Rectal smooth muscle tissue (tissue), 1 donor: ENCODE measurements around the gene HIPK4.

Source experiments
- H3K27ac ChIP-seq: one replicate; pipeline ENCODE4 v1.7.0; 2013; ENCODE audit warnings: low read depth, low read length, inconsistent platforms
- H3K27me3 ChIP-seq: one replicate; pipeline ENCODE4 v1.7.0; 2013; ENCODE audit warnings: low read length; ENCODE audit not compliant: control insufficient read depth, insufficient read depth
- H3K36me3 ChIP-seq: one replicate; pipeline ENCODE4 v1.7.0; 2013; ENCODE audit warnings: low read length; ENCODE audit not compliant: control insufficient read depth, insufficient read depth
- H3K4me1 ChIP-seq: one replicate; pipeline ENCODE4 v1.7.0; 2013; ENCODE audit warnings: low read length; ENCODE audit not compliant: control insufficient read depth, insufficient read depth
- H3K4me3 ChIP-seq: one replicate; pipeline ENCODE4 v1.7.0; 2013; ENCODE audit warnings: low read length
- H3K9ac ChIP-seq: one replicate; pipeline ENCODE4 v1.7.0; 2013; ENCODE audit warnings: low read length

HIPK4 gene

GRCh38 chr19:40332669-40333068, 57.3 kb downstream of the HIPK4 start:
- no peak overlapping the region for H3K9ac ChIP-seq
- H3K4me1 ChIP-seq, result no peaks in the 10 kb centered on the region
- no peaks in the 10 kb centered on the region for H3K27me3 ChIP-seq
- H3K27ac ChIP-seq, result no peak overlapping the region
- peaks cover 27% of the 10 kb centered on the region for H3K36me3 ChIP-seq
- no peak overlapping the region for H3K4me3 ChIP-seq

GRCh38 chr19:40331052-40331451, 58.9 kb downstream of the HIPK4 start:
- Histone ChIP-seq H3K4me3 (no peak overlapping the region), H3K9ac (no peak overlapping the region), H3K27me3 (no peaks in the 10 kb centered on the region), H3K27ac (no peak overlapping the region), H3K4me1 (no peaks in the 10 kb centered on the region), H3K36me3 (peaks cover 32% of the 10 kb centered on the region)
